SJCRH30 (cell line): ENCODE data around the gene KISS1. TPM values are rescaled to one million over a fixed set of nuclear protein-coding genes. Genes with fewer than 3 reads are reported as not detected.

Experiments used
- DNase-seq, 2 experiments: peaks; one replicate each; pipeline ENCODE4 v3.0.0-alpha.2; 2015 to 2020
- H3K27ac ChIP-seq: fragments of 250-450 bp; sonication (Bioruptor Pico); 2 replicates; pipeline ENCODE4 v1.5.1; 2020; ENCODE audit warnings: mild to moderate bottlenecking, moderate library complexity
- H3K27me3 ChIP-seq: fragments of 250-450 bp; sonication (Bioruptor Pico); 2 replicates; pipeline ENCODE4 v1.5.1; 2020; ENCODE audit warnings: mild to moderate bottlenecking, moderate library complexity
- H3K36me3 ChIP-seq: fragments of 250-450 bp; sonication (Bioruptor Pico); 2 replicates; pipeline ENCODE4 v1.5.1; 2020; ENCODE audit warnings: mild to moderate bottlenecking, moderate library complexity
- H3K4me1 ChIP-seq: fragments of 250-450 bp; sonication (Bioruptor Pico); 2 replicates; pipeline ENCODE4 v1.5.1; 2020; ENCODE audit warnings: mild to moderate bottlenecking, moderate library complexity
- H3K4me3 ChIP-seq: fragments of 250-450 bp; sonication (Bioruptor Pico); 2 replicates; pipeline ENCODE4 v1.5.1; 2020; ENCODE audit warnings: mild to moderate bottlenecking, moderate library complexity
- H3K9me3 ChIP-seq: fragments of 250-450 bp; sonication (Bioruptor Pico); replicated peaks from 2 replicates; pipeline ENCODE4 v1.5.1; 2020; ENCODE audit warnings: mild to moderate bottlenecking, moderate library complexity
- total RNA-seq: library from RNA; depleted of rRNA; stranded (reverse); fragments of >200 nt; shearing (Covaris generic); gene quantifications from 2 replicates; pipeline ENCODE4 v1.2.3, GENCODE V29; 2014

The KISS1 gene
- total RNA-seq, 1 experiment from 2014 or later = not detected

DNA sequence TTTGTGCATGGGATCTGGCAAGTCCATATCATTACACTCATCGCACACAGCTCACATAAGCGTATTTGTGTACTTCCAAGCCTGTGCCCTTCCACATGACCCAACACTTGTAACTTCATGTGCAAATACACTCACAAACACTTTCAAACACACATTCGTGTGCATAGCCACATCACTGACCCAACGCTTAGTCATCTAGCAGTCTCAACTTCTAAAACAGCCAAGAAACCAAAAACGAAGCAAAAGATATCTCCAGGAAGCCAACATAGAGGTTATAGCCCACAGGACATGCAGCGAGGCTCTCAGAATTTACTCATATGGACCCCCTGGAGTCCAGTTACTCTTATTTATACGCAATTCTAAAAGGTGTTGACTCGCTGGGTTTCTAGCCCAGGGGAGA lies 28.4 kb upstream of the KISS1 start:
- H3K36me3 ChIP-seq = no peaks in the 10 kb centered on the region
- DNase-seq = no peak

DNA sequence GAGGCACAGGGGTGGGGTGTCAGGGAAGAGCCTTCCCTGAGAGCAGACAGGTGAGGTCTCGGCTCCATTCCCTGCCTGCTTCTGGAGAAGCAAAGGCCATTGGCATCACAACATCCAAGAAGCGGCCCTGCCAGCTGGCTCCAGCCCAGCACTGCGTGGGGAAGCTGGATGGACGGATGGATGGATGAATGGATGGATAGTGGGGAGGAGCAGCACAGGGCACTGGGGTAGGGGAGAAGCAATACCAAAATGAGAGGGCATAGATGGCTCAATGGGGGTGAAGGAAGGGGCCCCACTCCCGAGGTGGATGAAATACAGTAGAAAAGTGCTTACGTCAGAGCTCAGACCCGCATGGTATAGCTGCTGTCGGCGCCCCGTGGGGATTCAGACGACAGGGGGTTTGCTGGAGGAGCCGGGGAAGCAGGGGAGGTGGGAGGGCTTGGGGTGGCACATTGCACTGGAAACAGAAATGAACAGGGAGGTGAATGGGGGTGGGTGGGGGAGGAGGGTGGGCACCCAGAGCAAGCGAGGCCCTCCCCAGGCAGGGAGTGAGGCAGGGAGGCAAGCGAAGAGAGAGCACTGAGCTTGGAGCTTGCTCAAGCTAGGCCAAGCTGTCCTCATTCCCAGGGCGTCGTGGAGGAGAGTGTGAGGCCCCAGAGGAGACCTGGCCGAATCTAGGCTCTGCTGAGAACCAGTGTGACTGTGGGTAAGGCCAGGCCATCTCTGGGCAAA lies 27.0 kb upstream of the KISS1 start:
- Histone ChIP-seq H3K27me3 (no peaks in the 10 kb centered on the region), H3K4me3 (no peak overlapping the region), H3K27ac (no peak overlapping the region), H3K4me1 (no peaks in the 10 kb centered on the region), H3K9me3 (no peaks in the 10 kb centered on the region), H3K36me3 (no peaks in the 10 kb centered on the region)
- no peak for DNase-seq

More for the DNA sequence above, 28.4 kb upstream of the KISS1 start:
- Histone ChIP-seq H3K27me3 (no peaks in the 10 kb centered on the region), H3K4me1 (no peaks in the 10 kb centered on the region), H3K4me3 (no peak overlapping the region), H3K27ac (no peak overlapping the region), H3K9me3 (no peaks in the 10 kb centered on the region)

GRCh38 chr1:204222764-204223055 lies 26.4 kb upstream of the KISS1 start:
- H3K9me3 ChIP-seq = no peaks in the 10 kb centered on the region
- no peaks in the 10 kb centered on the region for H3K27me3 ChIP-seq
- H3K36me3 ChIP-seq = no peaks in the 10 kb centered on the region
- DNase-seq = no peak
- no peak overlapping the region for H3K4me3 ChIP-seq
- H3K4me1 ChIP-seq = no peaks in the 10 kb centered on the region
- no peak overlapping the region for H3K27ac ChIP-seq

DNA sequence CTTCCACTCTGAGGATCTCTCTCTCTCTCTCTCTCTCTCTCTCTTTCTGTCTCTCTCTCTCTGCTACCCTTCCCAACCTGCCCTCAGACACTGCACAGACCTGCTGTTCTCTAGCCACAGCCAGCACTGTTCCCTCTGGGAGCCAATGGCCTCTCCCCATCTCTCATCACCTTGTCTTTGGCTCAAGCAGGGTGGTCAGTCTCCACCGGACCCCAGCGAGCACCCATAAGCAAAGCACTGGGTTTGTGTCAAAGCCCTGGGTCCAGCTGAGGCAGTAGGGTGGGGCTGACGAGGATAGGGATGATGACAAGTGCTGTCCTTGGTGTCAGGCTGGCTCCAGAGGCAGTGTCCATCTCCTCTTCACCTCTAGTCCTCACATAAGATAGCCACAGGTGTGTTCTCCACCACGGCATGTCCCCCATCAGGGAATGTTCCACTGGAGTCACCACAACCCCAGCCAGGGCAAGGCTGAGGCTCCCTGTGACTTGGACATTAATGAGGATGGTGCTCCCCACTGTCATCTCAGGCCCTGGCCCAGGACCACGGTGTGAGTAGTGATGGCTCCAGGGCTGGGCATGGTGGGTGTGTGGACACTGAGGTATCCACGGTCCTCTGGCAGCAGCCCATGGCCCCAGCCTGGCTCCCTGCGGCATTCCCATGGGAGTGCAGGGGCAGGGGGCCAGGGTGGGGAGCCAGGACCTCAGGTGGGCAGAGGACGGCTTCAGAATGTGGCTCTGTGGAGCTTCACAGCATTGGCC lies 25.9 kb upstream of the KISS1 start:
- Histone ChIP-seq H3K9me3 (no peaks in the 10 kb centered on the region), H3K4me1 (no peaks in the 10 kb centered on the region), H3K27me3 (no peaks in the 10 kb centered on the region), H3K36me3 (no peaks in the 10 kb centered on the region), H3K4me3 (no peak overlapping the region), H3K27ac (no peak overlapping the region)
- no peak for DNase-seq

- Histone ChIP-seq H3K4me3 (no peak overlapping the region), H3K4me1 (no peaks in the 10 kb centered on the region), H3K9me3 (no peaks in the 10 kb centered on the region), H3K36me3 (no peaks in the 10 kb centered on the region), H3K27me3 (no peaks in the 10 kb centered on the region), H3K27ac (no peak overlapping the region)
- no peak for DNase-seq
Measured at GRCh38 chr1:204221271-204221670, 25.0 kb upstream of the KISS1 start.

- H3K27me3 ChIP-seq = no peaks in the 10 kb centered on the region
- H3K27ac ChIP-seq = no peak overlapping the region
- no peaks in the 10 kb centered on the region for H3K9me3 ChIP-seq
- no peaks in the 10 kb centered on the region for H3K4me1 ChIP-seq
- H3K4me3 ChIP-seq = no peak overlapping the region
- H3K36me3 ChIP-seq = no peaks in the 10 kb centered on the region
- no peak for DNase-seq
Measured at GRCh38 chr1:204219971-204220616, 23.8 kb upstream of the KISS1 start.

DNA sequence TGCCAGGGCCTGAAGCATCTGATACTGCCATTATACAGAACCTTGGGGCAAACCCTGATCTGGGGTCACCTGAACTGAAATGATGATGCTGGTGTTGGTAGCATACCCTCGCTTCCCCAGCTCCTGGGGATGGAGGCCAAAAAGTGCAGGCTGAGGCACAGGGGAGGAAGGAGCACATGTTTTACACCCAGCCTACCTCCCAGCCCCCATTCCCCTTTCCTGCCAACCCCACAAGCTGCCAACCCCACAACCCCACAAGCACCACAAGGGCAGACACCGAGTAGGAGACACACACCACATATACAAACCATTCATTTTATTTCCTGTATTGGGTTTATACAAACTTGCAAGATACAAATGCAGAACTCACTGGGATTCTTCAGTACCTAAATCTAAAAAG lies 22.3 kb upstream of the KISS1 start:
- H3K27ac ChIP-seq = no peak overlapping the region
- H3K4me3 ChIP-seq = no peak overlapping the region
- no peak for DNase-seq
- H3K36me3 ChIP-seq = no peaks in the 10 kb centered on the region
- H3K9me3 ChIP-seq = no peaks in the 10 kb centered on the region
- no peaks in the 10 kb centered on the region for H3K27me3 ChIP-seq
- no peaks in the 10 kb centered on the region for H3K4me1 ChIP-seq

GRCh38 chr1:204217648-204218000 lies 21.3 kb upstream of the KISS1 start:
- no peaks in the 10 kb centered on the region for H3K36me3 ChIP-seq
- H3K9me3 ChIP-seq = no peaks in the 10 kb centered on the region
- no peaks in the 10 kb centered on the region for H3K4me1 ChIP-seq
- no peak overlapping the region for H3K4me3 ChIP-seq
- H3K27ac ChIP-seq = no peak overlapping the region
- no peaks in the 10 kb centered on the region for H3K27me3 ChIP-seq
- DNase-seq = no peak

- Histone ChIP-seq H3K4me3 (no peak overlapping the region), H3K27ac (no peak overlapping the region), H3K27me3 (no peaks in the 10 kb centered on the region), H3K4me1 (no peaks in the 10 kb centered on the region), H3K9me3 (no peaks in the 10 kb centered on the region), H3K36me3 (no peaks in the 10 kb centered on the region)
- DNase-seq = no peak
Measured at GRCh38 chr1:204216880-204217647, 20.8 kb upstream of the KISS1 start.

GRCh38 chr1:204216236-204216635 lies 19.9 kb upstream of the KISS1 start:
- Histone ChIP-seq H3K36me3 (no peaks in the 10 kb centered on the region), H3K4me3 (no peak overlapping the region), H3K9me3 (no peaks in the 10 kb centered on the region), H3K27ac (no peak overlapping the region), H3K27me3 (no peaks in the 10 kb centered on the region), H3K4me1 (no peaks in the 10 kb centered on the region)
- DNase-seq = no peak

DNA sequence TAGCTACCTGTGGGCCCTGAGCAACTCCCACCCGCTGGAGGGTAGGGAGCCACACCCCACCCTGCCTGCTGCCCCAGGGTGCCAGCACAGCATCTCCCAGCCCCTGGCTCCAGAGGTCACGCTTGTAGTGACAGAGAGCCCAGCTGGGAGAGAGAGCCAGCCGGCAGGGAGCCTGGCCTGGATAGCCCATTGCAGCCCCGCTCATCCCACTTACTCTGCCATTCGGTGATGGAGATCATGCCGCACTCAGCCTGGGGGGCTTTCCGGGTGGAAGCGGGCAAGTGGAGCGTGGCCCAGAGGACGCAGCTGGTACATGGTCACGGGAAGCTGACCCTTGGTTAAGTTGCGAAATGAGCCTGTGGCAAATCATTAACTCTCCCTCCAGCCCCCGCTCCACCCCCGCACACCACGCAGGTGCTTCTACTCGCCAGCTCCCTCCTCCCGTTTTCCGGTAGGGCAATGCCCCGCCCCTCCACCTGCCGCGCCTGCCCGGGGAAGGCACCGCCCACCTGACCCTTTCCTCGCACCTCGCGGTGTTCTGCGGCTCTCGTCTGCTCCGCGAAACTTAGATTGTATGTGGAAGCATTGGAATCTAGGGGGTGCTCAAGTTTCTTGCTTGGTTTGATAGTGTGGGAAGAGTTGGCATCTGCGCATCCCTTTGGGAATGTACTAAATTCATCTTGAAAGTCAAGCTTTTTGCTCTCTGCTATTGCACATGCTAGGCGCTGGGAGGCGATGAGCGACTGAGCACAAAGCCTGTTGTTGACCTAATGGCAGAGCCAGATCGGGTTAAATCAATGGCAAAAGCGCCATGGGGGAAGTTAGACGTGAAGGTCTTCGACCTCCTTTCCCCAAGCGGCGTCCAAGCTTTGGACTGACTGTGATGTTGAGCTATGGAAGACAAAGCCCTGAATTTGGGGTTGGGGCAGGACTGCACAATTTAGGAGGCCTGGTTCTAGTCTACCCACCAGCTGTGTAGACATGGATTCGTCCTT lies 17.7 kb upstream of the KISS1 start, which contains the start of gene GOLT1A:
Gene GOLT1A, minus strand, starts transcription at position 321 of the 995 bp plus-strand sequence. Its CDS starts 82 bp downstream, at position 239.
- Histone ChIP-seq H3K36me3 (no peaks in the 10 kb centered on the region), H3K9me3 (no peaks in the 10 kb centered on the region), H3K27me3 (no peaks in the 10 kb centered on the region), H3K4me3 (no peak within 1 kb of the TSS), H3K27ac (no peak within 1 kb of the TSS), H3K4me1 (no peaks in the 10 kb centered on the region)
- peak; percentile 75 to 85 for DNase-seq

GRCh38 chr1:204212715-204213114 lies 16.4 kb upstream of the KISS1 start:
- Histone ChIP-seq H3K27ac (no peak overlapping the region), H3K27me3 (no peaks in the 10 kb centered on the region), H3K4me3 (no peak overlapping the region), H3K9me3 (no peaks in the 10 kb centered on the region), H3K36me3 (no peaks in the 10 kb centered on the region), H3K4me1 (no peaks in the 10 kb centered on the region)
- no peak for DNase-seq

GRCh38 chr1:204211046-204211445 lies 14.8 kb upstream of the KISS1 start:
- DNase-seq = no peak
- Histone ChIP-seq H3K27ac (no peak overlapping the region), H3K9me3 (no peaks in the 10 kb centered on the region), H3K4me1 (no peaks in the 10 kb centered on the region; the same call in 1 of the 2 replicates), H3K36me3 (no peaks in the 10 kb centered on the region), H3K4me3 (no peak overlapping the region), H3K27me3 (no peaks in the 10 kb centered on the region)

- H3K36me3 ChIP-seq = no peaks in the 10 kb centered on the region
- H3K27me3 ChIP-seq = peaks cover 3% of the 10 kb centered on the region; the same call in 1 of the 2 replicates
- DNase-seq = peak; percentile 74 to 84
- no peaks in the 10 kb centered on the region; the same call in 1 of the 2 replicates for H3K4me1 ChIP-seq
- H3K9me3 ChIP-seq = no peaks in the 10 kb centered on the region; the same call in 1 of the 2 replicates
- no peak overlapping the region for H3K4me3 ChIP-seq
- H3K27ac ChIP-seq = no peak overlapping the region
Measured at GRCh38 chr1:204207136-204207616, 10.9 kb upstream of the KISS1 start.
